HCT116 (cell line): ENCODE data around the gene C19orf44. TPM values are rescaled to one million over a fixed set of nuclear protein-coding genes. Genes with fewer than 3 reads are reported as not detected.

Experiments used
- ATAC-seq: fragments of 200-7000 bp; cut with Tn5 transposase; 2 replicates; pipeline ENCODE4 v1.9.1; 2020; ENCODE audit warnings: mild to moderate bottlenecking, moderate library complexity
- BruUV-seq: library from RNA; stranded (reverse); fragments of 400-500 nt; replicated peaks from 2 replicates; lab custom pipeline; 2021; lab: Mats Ljungman, UMichigan
- CTCF ChIA-PET: fragments of 300-600 bp; sonication (Branson Sonifier 250); formaldehyde crosslinking; loops from one replicate; lab custom pipeline; 2021; ENCODE audit warnings: antibody characterized with exemption; lab: Charles Lee
- POLR2A ChIA-PET: fragments of 300-600, 350-600 bp; sonication (Branson Sonifier 250); formaldehyde crosslinking; loops from one replicate; lab custom pipeline; 2021; ENCODE audit warnings: antibody characterized with exemption; lab: Charles Lee
- RAD21 ChIA-PET, 2 experiments: fragments of 300-600 bp; sonication (Branson Sonifier 250); formaldehyde crosslinking; loops; one replicate each; lab custom pipeline; 2023; ENCODE audit warnings: low total read pairs in 2 of 2; ENCODE audit not compliant: uncharacterized antibody in 2 of 2, unreplicated experiment in 2 of 2, low non-redundant PET in 1 of 2; lab: Charles Lee
- DNase-seq: peaks from one replicate; pipeline ENCODE4 v3.0.0-alpha.2; 2010; ENCODE audit warnings: low read depth, low spot score
- H2AFZ ChIP-seq: fragments of 200-600 bp; shearing (Covaris generic), sonication (generic); 2 replicates; pipeline ENCODE4 v1.6.1; 2017; ENCODE audit warnings: low read depth, mixed run types, mixed read lengths, antibody characterized with exemption, low read length; ENCODE audit not compliant: poor library complexity, severe bottlenecking
- H3K27ac ChIP-seq: 2 replicates; pipeline ENCODE4 v1.5.1; 2012; ENCODE audit warnings: low read depth, low read length
- H3K27me3 ChIP-seq: fragments of 200-600 bp; sonication (generic); 2 replicates; pipeline ENCODE4 v1.6.1; 2016; ENCODE audit warnings: mixed run types, low read length, mixed read lengths; ENCODE audit not compliant: insufficient read depth
- H3K36me3 ChIP-seq, 2 experiments: fragments of 200-500 bp in 1 of 2; fragments of 200-600 bp in 1 of 2; sonication (Bioruptor generic) in 1 of 2; sonication (generic) in 1 of 2; 2 replicates each; pipeline versions ENCODE4 v1.5.1 to v1.6.1; 2014 to 2016; ENCODE audit warnings: low read length in 2 of 2, inconsistent platforms in 1 of 2, mixed read lengths in 1 of 2, mixed run types in 1 of 2; ENCODE audit not compliant: insufficient read depth in 2 of 2, control insufficient read depth in 1 of 2
- H3K4me1 ChIP-seq, 2 experiments: fragments of 200-600 bp in 1 of 2; sonication (generic) in 1 of 2; 2 replicates each; pipeline versions ENCODE4 v1.5.1 to v1.6.1; 2012 to 2017; ENCODE audit warnings: low read length in 2 of 2, inconsistent platforms in 1 of 2, mild to moderate bottlenecking in 1 of 2, mixed read lengths in 1 of 2, mixed run types in 1 of 2, moderate library complexity in 1 of 2; ENCODE audit not compliant: insufficient read depth in 2 of 2, control insufficient read depth in 1 of 2
- H3K4me2 ChIP-seq: fragments of 200-600 bp; sonication (generic); 2 replicates; pipeline ENCODE4 v1.6.1; 2017; ENCODE audit warnings: mixed run types, low read length, mixed read lengths
- H3K4me3 ChIP-seq, 2 experiments: fragments of 200-600 bp in 1 of 2; sonication (generic) in 1 of 2; replicated peaks in 1 of 2; 2 replicates each; pipeline ENCODE4 v1.5.1; 2011 to 2016; ENCODE audit warnings: low read length in 2 of 2, control low read depth in 1 of 2, low read depth in 1 of 2, mild to moderate bottlenecking in 1 of 2, mixed read lengths in 1 of 2, mixed run types in 1 of 2
- H3K79me2 ChIP-seq: fragments of 200-600 bp; sonication (generic); 2 replicates; pipeline ENCODE4 v1.6.1; 2017; ENCODE audit warnings: mild to moderate bottlenecking, mixed run types, low read length, moderate library complexity, mixed read lengths; ENCODE audit not compliant: insufficient read depth
- H3K9ac ChIP-seq: fragments of 200-600 bp; sonication (generic); 2 replicates; pipeline ENCODE4 v1.6.1; 2016; ENCODE audit warnings: low read length, mixed read lengths
- H3K9me2 ChIP-seq: fragments of 200-600 bp; sonication (generic), shearing (Covaris generic); 2 replicates; pipeline ENCODE4 v1.6.1; 2017; ENCODE audit warnings: mixed run types, mild to moderate bottlenecking, moderate library complexity; ENCODE audit not compliant: insufficient read depth
- H3K9me3 ChIP-seq, 2 experiments: fragments of 200-500 bp in 1 of 2; fragments of 200-600 bp in 1 of 2; sonication (Bioruptor generic) in 1 of 2; sonication (generic) in 1 of 2; 2 replicates each; pipeline ENCODE4 v1.6.1; 2014 to 2017; ENCODE audit warnings: low read length in 2 of 2, mixed read lengths in 2 of 2, inconsistent platforms in 1 of 2, low read depth in 1 of 2, mild to moderate bottlenecking in 1 of 2, mixed run types in 1 of 2, moderate library complexity in 1 of 2; ENCODE audit not compliant: control insufficient read depth in 1 of 2, insufficient read depth in 1 of 2
- H4K20me1 ChIP-seq: fragments of 200-600 bp; sonication (generic), shearing (Covaris generic); 2 replicates; pipeline ENCODE4 v1.6.1; 2017; ENCODE audit warnings: mixed run types, mild to moderate bottlenecking, moderate library complexity; ENCODE audit not compliant: insufficient read depth
- EGR1 ChIP-seq: IDR thresholded peaks from 2 replicates; pipeline ENCODE4 v1.6.1; 2012; ENCODE audit warnings: low read depth
- MAX ChIP-seq: IDR thresholded peaks from 2 replicates; pipeline ENCODE4 v1.6.1; 2012
- POLR2A ChIP-seq: IDR thresholded peaks from 2 replicates; pipeline ENCODE4 v1.7.0; 2011; ENCODE audit warnings: borderline replicate concordance; ENCODE audit not compliant: insufficient read depth, insufficient read length; ENCODE audit errors: extremely low read depth
- POLR2AphosphoS5 ChIP-seq: IDR thresholded peaks from 2 replicates; pipeline ENCODE4 v1.6.1; 2011; ENCODE audit warnings: mild to moderate bottlenecking, low read depth, low read length, moderate library complexity
- REST ChIP-seq: IDR thresholded peaks from 2 replicates; pipeline ENCODE4 v1.6.1; 2012; ENCODE audit warnings: low read depth
- SIN3A ChIP-seq: IDR thresholded peaks from 2 replicates; pipeline ENCODE4 v1.6.1; 2012; ENCODE audit warnings: low read depth
- TCF7L2 ChIP-seq: IDR thresholded peaks from 2 replicates; pipeline ENCODE4 v1.7.0; 2011; ENCODE audit warnings: borderline replicate concordance, inconsistent platforms; ENCODE audit not compliant: insufficient read depth, insufficient read length; ENCODE audit errors: extremely low read depth
- ZFX ChIP-seq: fragments of 450-650 bp; IDR thresholded peaks from 2 replicates; pipeline ENCODE4 v1.6.1; 2017
- ZNF274 ChIP-seq: fragments of 200-500 bp; sonication (Bioruptor generic); IDR thresholded peaks from 2 replicates; pipeline ENCODE4 v1.6.1; 2014; ENCODE audit warnings: mild to moderate bottlenecking, low read depth, low read length, inconsistent platforms
- intact Hi-C: fragments of 100-400 bp; cut with micrococcal nuclease; formaldehyde crosslinking; loops from 2 replicates; pipeline ENCODE4 v1.10.0; 2022
- total RNA-seq: library from RNA; stranded (reverse); gene quantifications from one replicate; pipeline ENCODE4 v1.2.1, GENCODE V29; 2021; ENCODE audit not compliant: unreplicated experiment
- TF ChIP-seq, protein P1 (sequence below): IDR thresholded peaks from 2 replicates; pipeline ENCODE4 v1.6.1; 2011; ENCODE audit warnings: mild to moderate bottlenecking, low read length, moderate library complexity; ENCODE audit not compliant: insufficient replicate concordance; ENCODE audit errors: extremely low read depth

The C19orf44 gene
- total RNA-seq, 1 experiment from 2014 or later = 6.8 TPM

DNA sequence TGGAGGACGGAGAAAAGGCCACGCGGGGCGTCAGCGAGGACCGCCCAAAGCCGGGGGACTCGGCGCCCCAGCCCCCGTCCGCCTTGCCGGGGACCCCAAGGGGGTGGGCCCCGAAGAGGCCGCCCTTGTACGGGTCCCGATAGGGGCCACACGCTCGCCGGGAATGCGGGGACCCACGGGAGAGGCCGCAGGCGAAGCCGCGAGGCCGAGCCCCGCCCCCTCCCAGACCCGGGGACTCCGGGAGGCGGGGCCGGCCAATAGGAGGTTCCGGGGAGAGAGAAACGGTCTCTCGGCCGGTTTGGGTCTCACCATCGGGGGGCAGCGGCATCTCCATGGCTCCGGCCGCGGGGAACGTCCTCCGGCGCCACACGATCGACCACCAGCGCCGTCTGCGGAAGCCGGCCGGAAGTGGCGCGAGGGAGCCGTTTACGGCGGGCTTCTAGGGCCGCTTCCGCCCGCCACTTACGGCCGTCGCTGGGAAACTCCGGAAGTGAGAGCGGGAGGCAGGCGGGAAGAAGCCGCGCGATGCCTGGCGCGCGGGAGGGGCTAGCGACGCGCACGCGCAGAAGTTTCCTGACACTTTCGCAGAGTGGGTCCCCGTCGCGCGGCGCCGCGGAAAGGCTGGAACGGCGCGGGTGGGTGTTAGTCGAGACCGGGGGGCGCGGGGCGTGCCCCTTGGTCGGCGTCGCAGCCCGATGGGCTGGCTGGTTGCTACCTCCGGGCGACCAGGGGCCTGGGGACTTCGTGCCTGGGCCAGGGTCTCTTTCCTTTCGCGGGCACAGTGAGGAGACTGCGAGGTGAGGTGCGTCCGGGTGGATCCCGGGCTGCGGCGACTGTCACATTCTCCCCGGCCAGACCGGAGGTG, 46.1 kb downstream of the C19orf44 start, which contains the start of gene CHERP:
CHERP (minus strand) TSS at position 393 of the 865 bp plus-strand sequence; CDS start at position 334, 59 bp downstream.
- RAD21 ChIA-PET = no interaction called here
- intact Hi-C loops = no loop called here
- POLR2A ChIA-PET = no interaction called here
- DNase-seq = peak; percentile 83
- Histone ChIP-seq H3K9ac (peak within 1 kb of the TSS; percentile 96), H4K20me1 (peaks cover 17% of the 10 kb centered on the region; the same call in 1 of the 2 replicates), H3K36me3 (peaks cover 10 to 32% of the 10 kb centered on the region in 2 experiments), H2AFZ (no peak within 1 kb of the TSS), H3K9me3 (no peaks in the 10 kb centered on the region), H3K27me3 (no peaks in the 10 kb centered on the region), H3K4me2 (peak within 1 kb of the TSS; percentile 94), H3K9me2 (no peaks in the 10 kb centered on the region), H3K4me1 (peaks cover 9 to 17% of the 10 kb centered on the region in 2 experiments), H3K79me2 (peaks cover 73% of the 10 kb centered on the region), H3K27ac (peak within 1 kb of the TSS; percentile 83), H3K4me3 (peak within 1 kb of the TSS; percentile 97 to 100)
- no TSS peak for BruUV-seq
- CTCF ChIA-PET = no interaction called here
- TF ChIP-seq SIN3A = peak; percentile 78
- peak; percentile 91 for TF ChIP-seq POLR2AphosphoS5
- TF ChIP-seq REST = no peak
- TF ChIP-seq ZNF274 = no peak
- TF ChIP-seq MAX = peak; percentile 85
- peak; percentile 23 for TF ChIP-seq TCF7L2
- TF ChIP-seq, protein P1, sequence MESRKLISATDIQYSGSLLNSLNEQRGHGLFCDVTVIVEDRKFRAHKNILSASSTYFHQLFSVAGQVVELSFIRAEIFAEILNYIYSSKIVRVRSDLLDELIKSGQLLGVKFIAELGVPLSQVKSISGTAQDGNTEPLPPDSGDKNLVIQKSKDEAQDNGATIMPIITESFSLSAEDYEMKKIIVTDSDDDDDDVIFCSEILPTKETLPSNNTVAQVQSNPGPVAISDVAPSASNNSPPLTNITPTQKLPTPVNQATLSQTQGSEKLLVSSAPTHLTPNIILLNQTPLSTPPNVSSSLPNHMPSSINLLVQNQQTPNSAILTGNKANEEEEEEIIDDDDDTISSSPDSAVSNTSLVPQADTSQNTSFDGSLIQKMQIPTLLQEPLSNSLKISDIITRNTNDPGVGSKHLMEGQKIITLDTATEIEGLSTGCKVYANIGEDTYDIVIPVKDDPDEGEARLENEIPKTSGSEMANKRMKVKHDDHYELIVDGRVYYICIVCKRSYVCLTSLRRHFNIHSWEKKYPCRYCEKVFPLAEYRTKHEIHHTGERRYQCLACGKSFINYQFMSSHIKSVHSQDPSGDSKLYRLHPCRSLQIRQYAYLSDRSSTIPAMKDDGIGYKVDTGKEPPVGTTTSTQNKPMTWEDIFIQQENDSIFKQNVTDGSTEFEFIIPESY = peak; percentile 93
- peak; percentile 89; the same call in 1 of the 2 replicates for TF ChIP-seq ZFX
- TF ChIP-seq POLR2A = peak; percentile 79
- TF ChIP-seq EGR1 = 0 out of 2 replicates have a peak, but pooled peaks have one; percentile 22
- ATAC-seq = peak; percentile 88
